Fibroblast of lung (primary cell): ENCODE measurements around the gene PTMA. TPM values are rescaled to one million over a fixed set of nuclear protein-coding genes. Genes with fewer than 3 reads are reported as not detected.

Experiments
- DNase-seq, 2 donors: peaks; one replicate each; pipeline versions ENCODE4 v3.0.0 to v3.0.0-alpha.2; 2010; ENCODE audit warnings: low read depth in 2 of 2
- H2AFZ ChIP-seq: 2 replicates; pipeline ENCODE4 v1.5.1; 2012; ENCODE audit warnings: low read length, control low read depth, inconsistent platforms
- H3K27ac ChIP-seq: 2 replicates; pipeline ENCODE4 v1.5.1; 2011; ENCODE audit warnings: low read length, control low read depth; ENCODE audit not compliant: insufficient read depth
- H3K27me3 ChIP-seq: 2 replicates; pipeline ENCODE4 v1.5.1; 2011; ENCODE audit warnings: mild to moderate bottlenecking, low read length; ENCODE audit not compliant: control insufficient read depth, insufficient read depth
- H3K36me3 ChIP-seq: 2 replicates; pipeline ENCODE4 v1.5.1; 2011; ENCODE audit warnings: low read length; ENCODE audit not compliant: control insufficient read depth, insufficient read depth
- H3K4me1 ChIP-seq: 2 replicates; pipeline ENCODE4 v1.5.1; 2011; ENCODE audit warnings: low read length; ENCODE audit not compliant: control insufficient read depth, insufficient read depth; ENCODE audit errors: extremely low read depth
- H3K4me2 ChIP-seq: 2 replicates; pipeline ENCODE4 v1.5.1; 2011; ENCODE audit warnings: low read length, control low read depth; ENCODE audit not compliant: insufficient read depth; ENCODE audit errors: extremely low read depth
- H3K4me3 ChIP-seq, 4 experiments: fragments of 200-600 bp in 1 of 4; sonication (generic) in 1 of 4; replicated peaks in 1 of 4; 2 replicates each; pipeline ENCODE4 v1.5.1; 2011 to 2016; ENCODE audit warnings: low read length in 4 of 4, low read depth in 3 of 4, mild to moderate bottlenecking in 3 of 4, control low read depth in 2 of 4, inconsistent platforms in 1 of 4, mixed read lengths in 1 of 4; ENCODE audit not compliant: insufficient read depth in 1 of 4; ENCODE audit errors: control extremely low read depth in 1 of 4
- H3K79me2 ChIP-seq: 2 replicates; pipeline ENCODE4 v1.5.1; 2012; ENCODE audit warnings: mild to moderate bottlenecking, low read length, inconsistent platforms; ENCODE audit not compliant: control insufficient read depth, insufficient read depth
- H3K9ac ChIP-seq: 2 replicates; pipeline ENCODE4 v1.5.1; 2011; ENCODE audit warnings: mild to moderate bottlenecking, low read length, control low read depth; ENCODE audit not compliant: insufficient read depth
- H3K9me3 ChIP-seq: 2 replicates; pipeline ENCODE4 v1.5.1; 2012; ENCODE audit warnings: low read depth, low read length; ENCODE audit not compliant: control insufficient read depth, insufficient read depth
- H4K20me1 ChIP-seq: 2 replicates; pipeline ENCODE4 v1.5.1; 2011; ENCODE audit warnings: low read length; ENCODE audit not compliant: control insufficient read depth, insufficient read depth; ENCODE audit errors: extremely low read depth
- EZH2 ChIP-seq: IDR thresholded peaks from 2 replicates; pipeline ENCODE4 v1.5.1; 2012; ENCODE audit warnings: low read length, control low read depth, mild to moderate bottlenecking; ENCODE audit errors: missing control alignments
- polyA plus RNA-seq, 2 donors: library from polyadenylated mRNA; depleted of rRNA in 1 of 2; stranded (reverse) in 1 of 2; unstranded in 1 of 2; fragments of >200 nt; gene quantifications; 2 replicates each; pipeline ENCODE4 v1.2.1, GENCODE V29; 2011 to 2012; ENCODE audit warnings: missing spikeins in 1 of 2
- total RNA-seq: library from RNA; depleted of rRNA; stranded (reverse); fragments of >200 nt; gene quantifications from 2 replicates; pipeline ENCODE4 v1.2.1, GENCODE V29; 2014
- TF ChIP-seq, protein P1 (sequence below), 2 donors: IDR thresholded peaks in 1 of 2; conservative IDR thresholded peaks in 1 of 2; 1 replicate in 1 of 2; 2 replicates in 1 of 2; pipeline ENCODE4 v1.5.1; 2011 to 2012; ENCODE audit warnings: low read length in 2 of 2, control low read depth in 1 of 2, inconsistent platforms in 1 of 2, low read depth in 1 of 2, mild to moderate bottlenecking in 1 of 2

PTMA gene
- total and polyA plus RNA-seq, 2 donors (not counting 1 experiment from before 2014, with no cell fraction given) = 481 to 650 TPM

DNA sequence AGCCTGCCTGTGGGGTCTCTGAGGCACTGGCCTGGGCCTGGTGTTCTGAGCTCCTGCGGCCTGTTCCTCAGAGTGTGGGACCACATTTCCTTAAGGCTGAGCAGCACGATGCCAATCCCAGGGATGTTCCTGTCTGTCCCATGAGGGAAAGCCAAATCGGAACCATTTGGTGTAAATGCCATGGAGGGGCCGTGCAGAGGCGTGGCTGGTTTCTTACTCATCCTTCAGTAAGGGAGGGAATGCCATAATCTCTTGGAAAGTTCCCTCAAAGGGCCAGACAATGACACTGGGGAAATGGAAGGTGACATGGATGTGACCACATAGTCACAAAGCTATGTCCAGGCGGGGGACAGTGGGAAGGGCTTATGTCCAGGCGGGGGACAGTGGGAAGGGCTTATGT lies 14.4 kb upstream of the PTMA start:
- no peak overlapping the region for H3K4me2 ChIP-seq
- H3K27me3 ChIP-seq = no peaks in the 10 kb centered on the region
- H3K79me2 ChIP-seq = no peaks in the 10 kb centered on the region
- TF ChIP-seq EZH2 = no peak
- TF ChIP-seq, protein P1, sequence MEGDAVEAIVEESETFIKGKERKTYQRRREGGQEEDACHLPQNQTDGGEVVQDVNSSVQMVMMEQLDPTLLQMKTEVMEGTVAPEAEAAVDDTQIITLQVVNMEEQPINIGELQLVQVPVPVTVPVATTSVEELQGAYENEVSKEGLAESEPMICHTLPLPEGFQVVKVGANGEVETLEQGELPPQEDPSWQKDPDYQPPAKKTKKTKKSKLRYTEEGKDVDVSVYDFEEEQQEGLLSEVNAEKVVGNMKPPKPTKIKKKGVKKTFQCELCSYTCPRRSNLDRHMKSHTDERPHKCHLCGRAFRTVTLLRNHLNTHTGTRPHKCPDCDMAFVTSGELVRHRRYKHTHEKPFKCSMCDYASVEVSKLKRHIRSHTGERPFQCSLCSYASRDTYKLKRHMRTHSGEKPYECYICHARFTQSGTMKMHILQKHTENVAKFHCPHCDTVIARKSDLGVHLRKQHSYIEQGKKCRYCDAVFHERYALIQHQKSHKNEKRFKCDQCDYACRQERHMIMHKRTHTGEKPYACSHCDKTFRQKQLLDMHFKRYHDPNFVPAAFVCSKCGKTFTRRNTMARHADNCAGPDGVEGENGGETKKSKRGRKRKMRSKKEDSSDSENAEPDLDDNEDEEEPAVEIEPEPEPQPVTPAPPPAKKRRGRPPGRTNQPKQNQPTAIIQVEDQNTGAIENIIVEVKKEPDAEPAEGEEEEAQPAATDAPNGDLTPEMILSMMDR (conservative IDR thresholded peaks at IDR 0.05 in 1 of 2, IDR thresholded peaks at IDR 0.05 in 1 of 2; ENCODE audit: low read depth in 1 of 2, low read length in 2 of 2) = no peak
- H3K36me3 ChIP-seq = no peaks in the 10 kb centered on the region
- peaks cover 2% of the 10 kb centered on the region for H3K4me1 ChIP-seq
- H3K27ac ChIP-seq = no peak overlapping the region
- H3K4me3 ChIP-seq = no peak overlapping the region
- no peak for DNase-seq
- H3K9me3 ChIP-seq = no peaks in the 10 kb centered on the region
- H2AFZ ChIP-seq = no peak overlapping the region
- no peaks in the 10 kb centered on the region for H4K20me1 ChIP-seq
- H3K9ac ChIP-seq = no peak overlapping the region

DNA sequence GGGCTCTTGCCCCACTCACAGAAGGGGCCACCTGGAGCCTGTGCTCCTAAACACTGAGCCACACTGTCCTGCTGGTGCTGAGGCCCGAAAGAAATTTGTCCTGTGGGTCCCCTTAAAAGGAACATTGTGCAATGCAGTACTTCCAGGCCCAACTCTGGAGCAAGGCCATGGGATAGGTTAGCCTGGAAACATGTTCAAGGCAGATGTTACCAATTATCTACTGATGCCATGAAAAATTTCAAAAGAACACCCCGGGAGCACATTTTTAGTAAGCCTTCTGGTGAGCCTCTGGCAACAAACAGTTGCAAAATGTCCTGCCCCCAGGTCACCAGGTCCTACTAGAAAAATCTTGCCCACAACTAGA lies 12.3 kb upstream of the PTMA start:
- Histone ChIP-seq H2AFZ (no peak overlapping the region), H4K20me1 (no peaks in the 10 kb centered on the region), H3K27ac (peak overlapping the region; percentile 22), H3K27me3 (no peaks in the 10 kb centered on the region), H3K36me3 (no peaks in the 10 kb centered on the region), H3K4me2 (no peak overlapping the region), H3K4me3 (no peak overlapping the region), H3K4me1 (peaks cover 2% of the 10 kb centered on the region), H3K9me3 (no peaks in the 10 kb centered on the region), H3K9ac (no peak overlapping the region), H3K79me2 (no peaks in the 10 kb centered on the region)
- peak in 1 of 2 donors; percentile 63 for DNase-seq
- TF ChIP-seq EZH2 = no peak
- TF ChIP-seq, protein P1 (conservative IDR thresholded peaks at IDR 0.05 in 1 of 2, IDR thresholded peaks at IDR 0.05 in 1 of 2; ENCODE audit: low read depth in 1 of 2, low read length in 2 of 2) = no peak

DNA sequence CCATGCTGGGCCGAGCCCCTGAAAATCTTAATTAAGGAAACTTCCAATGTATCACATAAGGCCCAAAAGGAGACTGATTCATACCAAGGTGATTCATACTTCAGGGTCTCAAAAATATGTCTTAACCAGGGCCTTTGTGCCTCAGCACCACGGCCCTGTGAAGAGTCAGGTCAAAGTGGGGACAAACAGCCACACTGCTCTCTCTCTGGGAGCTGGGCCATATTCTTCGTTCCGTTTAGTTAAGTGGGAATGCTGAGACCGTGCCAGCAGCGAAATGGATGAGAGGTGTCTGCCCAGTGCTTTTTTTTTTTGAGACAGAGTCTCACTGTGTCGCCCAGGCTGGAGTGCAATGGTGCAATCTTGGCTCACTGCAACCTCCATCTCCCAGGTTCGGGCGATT lies 9.3 kb upstream of the PTMA start:
- Histone ChIP-seq H3K4me1 (peaks cover 2% of the 10 kb centered on the region), H3K9ac (no peak overlapping the region)
- no peak for TF ChIP-seq EZH2

More for the DNA sequence above, 9.3 kb upstream of the PTMA start:
- Histone ChIP-seq H4K20me1 (no peaks in the 10 kb centered on the region), H3K4me3 (no peak overlapping the region), H3K27ac (no peak overlapping the region), H2AFZ (no peak overlapping the region), H3K27me3 (no peaks in the 10 kb centered on the region), H3K4me2 (no peak overlapping the region), H3K36me3 (no peaks in the 10 kb centered on the region), H3K79me2 (no peaks in the 10 kb centered on the region), H3K9me3 (no peaks in the 10 kb centered on the region)
- DNase-seq = peak; percentile 39 to 78
